ENCODE measurements around the gene ALDH1A2. TPM values are rescaled to one million over a fixed set of nuclear protein-coding genes. Genes with fewer than 3 reads are reported as not detected.

Gene ALDH1A2
- polyA plus RNA-seq, 1 donor (not counting 4 experiments of a cell fraction or from before 2014, with no cell fraction given), result 1.9 TPM

DNA sequence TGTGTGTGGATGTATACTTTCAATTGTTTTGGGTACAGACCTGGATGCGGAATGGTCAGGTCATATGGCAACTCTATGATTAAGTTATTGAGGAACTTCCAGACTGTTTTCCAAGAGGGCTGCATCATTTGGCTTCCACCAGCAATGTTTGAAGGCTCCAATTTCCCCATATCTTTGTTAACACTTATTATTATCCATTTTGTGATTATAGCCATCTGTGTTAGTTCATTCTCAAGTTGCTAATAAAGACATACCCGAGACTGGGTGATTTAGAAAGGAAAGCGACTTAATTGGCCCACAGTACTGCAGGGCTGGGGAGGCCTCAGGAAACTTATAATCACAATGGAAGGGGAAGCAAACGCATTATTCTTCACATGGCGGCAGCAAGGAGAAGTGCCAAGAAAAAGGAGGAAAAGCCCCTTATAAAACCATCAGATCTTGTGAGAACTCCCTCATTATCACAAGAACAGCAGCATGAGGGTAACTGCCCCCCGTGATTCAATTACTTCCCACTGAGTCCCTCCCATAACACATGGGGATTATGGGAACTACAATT is 31.1 kb upstream of the ALDH1A2 start:
- TF ChIP-seq, protein P1, sequence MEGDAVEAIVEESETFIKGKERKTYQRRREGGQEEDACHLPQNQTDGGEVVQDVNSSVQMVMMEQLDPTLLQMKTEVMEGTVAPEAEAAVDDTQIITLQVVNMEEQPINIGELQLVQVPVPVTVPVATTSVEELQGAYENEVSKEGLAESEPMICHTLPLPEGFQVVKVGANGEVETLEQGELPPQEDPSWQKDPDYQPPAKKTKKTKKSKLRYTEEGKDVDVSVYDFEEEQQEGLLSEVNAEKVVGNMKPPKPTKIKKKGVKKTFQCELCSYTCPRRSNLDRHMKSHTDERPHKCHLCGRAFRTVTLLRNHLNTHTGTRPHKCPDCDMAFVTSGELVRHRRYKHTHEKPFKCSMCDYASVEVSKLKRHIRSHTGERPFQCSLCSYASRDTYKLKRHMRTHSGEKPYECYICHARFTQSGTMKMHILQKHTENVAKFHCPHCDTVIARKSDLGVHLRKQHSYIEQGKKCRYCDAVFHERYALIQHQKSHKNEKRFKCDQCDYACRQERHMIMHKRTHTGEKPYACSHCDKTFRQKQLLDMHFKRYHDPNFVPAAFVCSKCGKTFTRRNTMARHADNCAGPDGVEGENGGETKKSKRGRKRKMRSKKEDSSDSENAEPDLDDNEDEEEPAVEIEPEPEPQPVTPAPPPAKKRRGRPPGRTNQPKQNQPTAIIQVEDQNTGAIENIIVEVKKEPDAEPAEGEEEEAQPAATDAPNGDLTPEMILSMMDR (optimal IDR thresholded peaks at IDR 0.05 in 1 of 3, IDR thresholded peaks at IDR 0.05 in 1 of 3, conservative IDR thresholded peaks at IDR 0.05 in 1 of 3; ENCODE audit: extremely low read depth in 1 of 3, insufficient read depth in 2 of 3, low read length in 3 of 3), result no peak
- no peak for TF ChIP-seq EZH2 (IDR thresholded peaks at IDR 0.05; ENCODE audit: low read length)
- no peaks in the 10 kb centered on the region for H3K27me3 ChIP-seq (ENCODE audit: control insufficient read depth, extremely low read depth, insufficient read depth, low read length)
- H4K20me1 ChIP-seq (ENCODE audit: control insufficient read depth, extremely low read depth, insufficient read depth, low read length), result no peaks in the 10 kb centered on the region
- no peak overlapping the region for H3K4me3 ChIP-seq (ENCODE audit: control insufficient read depth in 2 of 3, extremely low read depth in 1 of 3, insufficient read depth in 2 of 3, low read depth in 1 of 3, low read length in 3 of 3)
- H3K4me1 ChIP-seq (ENCODE audit: control insufficient read depth, extremely low read depth, insufficient read depth, low read length), result no peaks in the 10 kb centered on the region
- no peaks in the 10 kb centered on the region for H3K36me3 ChIP-seq (ENCODE audit: control insufficient read depth in 2 of 2, extremely low read depth in 1 of 2, insufficient read depth in 2 of 2, low read length in 2 of 2)
- no peak for DNase-seq (ENCODE audit: low read depth, low spot score)
- no peak overlapping the region for H3K9ac ChIP-seq (ENCODE audit: control insufficient read depth, extremely low read depth, insufficient read depth, low read length)
- no peak overlapping the region for H3K4me2 ChIP-seq (ENCODE audit: control insufficient read depth, extremely low read depth, insufficient read depth, low read depth, low read length)
- H2AFZ ChIP-seq (ENCODE audit: control insufficient read depth, low read length), result no peak overlapping the region
- dilution Hi-C loops (cut with MboI; ENCODE audit: extremely low pct_ligation_motif_present, low sequenced_read_pairs), result no loop called here
- FAIRE-seq, result no peak
- no peaks in the 10 kb centered on the region for H3K79me2 ChIP-seq (ENCODE audit: control insufficient read depth, insufficient read depth, low read length)
- no peaks in the 10 kb centered on the region for H3K9me1 ChIP-seq (ENCODE audit: control insufficient read depth, extremely low read depth, insufficient read depth, low read length)
- no peaks in the 10 kb centered on the region for H3K9me3 ChIP-seq (ENCODE audit: control insufficient read depth, low read depth, low read length)
- H3K27ac ChIP-seq (ENCODE audit: control insufficient read depth, insufficient read depth, low read length), result no peak overlapping the region

DNA sequence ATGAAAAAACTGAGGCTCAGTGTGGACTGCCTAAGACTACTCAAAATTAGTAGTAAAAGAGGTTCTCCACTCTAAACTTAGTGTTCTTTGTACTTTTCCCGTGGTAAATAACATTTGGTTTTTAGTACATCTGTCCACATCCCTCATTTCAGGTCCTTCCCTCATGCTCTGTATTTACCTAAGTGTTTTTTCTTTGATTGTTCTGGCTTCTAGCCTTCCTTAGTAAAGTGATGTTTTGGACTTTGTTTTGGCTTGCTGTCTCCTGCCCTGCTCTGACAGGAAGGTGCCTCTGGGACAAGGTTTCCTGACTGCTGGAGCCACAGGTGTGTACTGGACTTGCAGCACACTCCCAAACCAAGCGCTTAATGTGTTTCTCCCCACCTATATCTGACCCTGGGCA is 29.9 kb upstream of the ALDH1A2 start:
- Histone ChIP-seq H3K36me3 (ENCODE audit: control insufficient read depth in 2 of 2, extremely low read depth in 1 of 2, insufficient read depth in 2 of 2, low read length in 2 of 2) (no peaks in the 10 kb centered on the region), H3K4me1 (ENCODE audit: control insufficient read depth, extremely low read depth, insufficient read depth, low read length) (no peaks in the 10 kb centered on the region), H3K79me2 (ENCODE audit: control insufficient read depth, insufficient read depth, low read length) (no peaks in the 10 kb centered on the region), H4K20me1 (ENCODE audit: control insufficient read depth, extremely low read depth, insufficient read depth, low read length) (no peaks in the 10 kb centered on the region), H3K4me3 (ENCODE audit: control insufficient read depth in 2 of 3, extremely low read depth in 1 of 3, insufficient read depth in 2 of 3, low read depth in 1 of 3, low read length in 3 of 3) (no peak overlapping the region), H3K9me3 (ENCODE audit: control insufficient read depth, low read depth, low read length) (no peaks in the 10 kb centered on the region), H3K9ac (ENCODE audit: control insufficient read depth, extremely low read depth, insufficient read depth, low read length) (no peak overlapping the region), H3K4me2 (ENCODE audit: control insufficient read depth, extremely low read depth, insufficient read depth, low read depth, low read length) (no peak overlapping the region), H2AFZ (ENCODE audit: control insufficient read depth, low read length) (no peak overlapping the region), H3K9me1 (ENCODE audit: control insufficient read depth, extremely low read depth, insufficient read depth, low read length) (no peaks in the 10 kb centered on the region), H3K27me3 (ENCODE audit: control insufficient read depth, extremely low read depth, insufficient read depth, low read length) (no peaks in the 10 kb centered on the region), H3K27ac (ENCODE audit: control insufficient read depth, insufficient read depth, low read length) (no peak overlapping the region)
- FAIRE-seq, result no peak
- TF ChIP-seq, protein P1 (optimal IDR thresholded peaks at IDR 0.05 in 1 of 3, IDR thresholded peaks at IDR 0.05 in 1 of 3, conservative IDR thresholded peaks at IDR 0.05 in 1 of 3; ENCODE audit: extremely low read depth in 1 of 3, insufficient read depth in 2 of 3, low read length in 3 of 3), result no peak
- TF ChIP-seq EZH2 (IDR thresholded peaks at IDR 0.05; ENCODE audit: low read length), result no peak
- dilution Hi-C loops (cut with MboI; ENCODE audit: extremely low pct_ligation_motif_present, low sequenced_read_pairs), result no loop called here
- DNase-seq (ENCODE audit: low read depth, low spot score), result no peak

Measured in keratinocyte (primary cell).